SK-N-SH treated with all-trans-retinoic acid at 6 μM for 48 hours (cell line): ENCODE measurements around the gene DOCK2.

Experiments
- ATAC-seq: fragments of 200-7000 bp; cut with Tn5 transposase; 3 replicates; pipeline ENCODE4 v1.9.1; 2020; ENCODE audit warnings: mild to moderate bottlenecking, moderate library complexity
- ARNTL ChIP-seq: fragments of 450-650 bp; formaldehyde crosslinking; IDR thresholded peaks from 2 replicates; pipeline ENCODE4 v1.5.0; 2020; ENCODE audit warnings: low read depth, mild to moderate bottlenecking, moderate library complexity, borderline replicate concordance
- BACH2 ChIP-seq: fragments of 250-450 bp; sonication (Bioruptor Pico); IDR thresholded peaks from 2 replicates; pipeline ENCODE4 v1.9.0; 2021; ENCODE audit warnings: mild to moderate bottlenecking, borderline replicate concordance
- CSDC2 ChIP-seq: fragments of 250-450 bp; sonication (Bioruptor Pico); IDR thresholded peaks from 2 replicates; pipeline ENCODE4 v1.5.0; 2020; ENCODE audit warnings: mild to moderate bottlenecking, moderate library complexity
- ESRRG ChIP-seq: fragments of 250-450 bp; sonication (Bioruptor Pico); IDR thresholded peaks from 2 replicates; pipeline ENCODE4 v1.6.1; 2021; ENCODE audit warnings: mild to moderate bottlenecking
- GLIS3 ChIP-seq: fragments of 250-450 bp; sonication (Bioruptor Pico); IDR thresholded peaks from 2 replicates; pipeline ENCODE4 v1.5.0; 2020; ENCODE audit warnings: mild to moderate bottlenecking, moderate library complexity
- ISL1 ChIP-seq: fragments of 250-450 bp; sonication (Bioruptor Pico); IDR thresholded peaks from 2 replicates; pipeline ENCODE4 v2.1.2; 2022; ENCODE audit warnings: mild to moderate bottlenecking, moderate library complexity
- OSR1 ChIP-seq: fragments of 250-450 bp; sonication (Bioruptor Pico); IDR thresholded peaks from 2 replicates; pipeline ENCODE4 v1.8.0; 2022; ENCODE audit warnings: moderate library complexity, mild to moderate bottlenecking, inconsistent platforms
- PPARA ChIP-seq: fragments of 250-450 bp; sonication (Bioruptor Pico); IDR thresholded peaks from 2 replicates; pipeline ENCODE4 v1.5.0; 2020; ENCODE audit warnings: mild to moderate bottlenecking, borderline replicate concordance
- RARB ChIP-seq: fragments of 250-450 bp; sonication (Bioruptor Pico); IDR thresholded peaks from 2 replicates; pipeline ENCODE4 v1.8.0; 2021; ENCODE audit warnings: mild to moderate bottlenecking, moderate library complexity
- SNAI2 ChIP-seq: fragments of 250-450 bp; sonication (Bioruptor Pico); IDR thresholded peaks from 2 replicates; pipeline ENCODE4 v1.5.0; 2020; ENCODE audit warnings: mild to moderate bottlenecking, moderate library complexity
- TCF4 ChIP-seq: fragments of 250-450 bp; sonication (Bioruptor Pico); IDR thresholded peaks from 2 replicates; pipeline ENCODE4 v1.8.0; 2021; ENCODE audit warnings: mild to moderate bottlenecking, moderate library complexity, borderline replicate concordance
- TOX ChIP-seq: fragments of 250-450 bp; sonication (Bioruptor Pico); IDR thresholded peaks from 2 replicates; pipeline ENCODE4 v1.8.0; 2021; ENCODE audit warnings: mild to moderate bottlenecking, moderate library complexity, borderline replicate concordance
- ZC3H10 ChIP-seq: fragments of 250-450 bp; sonication (Bioruptor Pico); IDR thresholded peaks from 2 replicates; pipeline ENCODE4 v1.5.1; 2021; ENCODE audit warnings: mild to moderate bottlenecking, moderate library complexity
- ZFP30 ChIP-seq: fragments of 450-650 bp; formaldehyde crosslinking; IDR thresholded peaks from 2 replicates; pipeline ENCODE4 v1.5.0; 2022; ENCODE audit warnings: mild to moderate bottlenecking, moderate library complexity
- ZNF565 ChIP-seq: fragments of 450-650 bp; formaldehyde crosslinking; conservative IDR thresholded peaks from 2 replicates; pipeline ENCODE4 v1.5.0; 2020; ENCODE audit warnings: low read depth, mild to moderate bottlenecking, moderate library complexity
- ZNF70 ChIP-seq: fragments of 450-650 bp; formaldehyde crosslinking; IDR thresholded peaks from 2 replicates; pipeline ENCODE4 v1.5.0; 2020; ENCODE audit warnings: mild to moderate bottlenecking, moderate library complexity
- ZNF8 ChIP-seq: fragments of 450-650 bp; formaldehyde crosslinking; IDR thresholded peaks from 2 replicates; pipeline ENCODE4 v1.5.0; 2020; ENCODE audit warnings: mild to moderate bottlenecking, moderate library complexity
- TF ChIP-seq, protein P1 (sequence below): fragments of 250-450 bp; sonication (Bioruptor Pico); IDR thresholded peaks from 2 replicates; pipeline ENCODE4 v1.5.0; 2020; ENCODE audit warnings: mild to moderate bottlenecking, moderate library complexity
- TF ChIP-seq, protein P2 (sequence below): fragments of 250-450 bp; sonication (Bioruptor Pico); IDR thresholded peaks from 2 replicates; pipeline ENCODE4 v1.8.0; 2021; ENCODE audit warnings: low read depth, mild to moderate bottlenecking, moderate library complexity, borderline replicate concordance
- TF ChIP-seq, protein P3 (sequence below): fragments of 250-450 bp; sonication (Bioruptor Pico); IDR thresholded peaks from 2 replicates; pipeline ENCODE4 v1.5.1; 2021; ENCODE audit warnings: mild to moderate bottlenecking, moderate library complexity
- TF ChIP-seq, protein P4 (sequence below): fragments of 250-450 bp; sonication (Bioruptor Pico); IDR thresholded peaks from 2 replicates; pipeline ENCODE4 v1.5.1; 2020; ENCODE audit warnings: low read depth, mild to moderate bottlenecking, moderate library complexity
- TF ChIP-seq, protein P5 (sequence below): fragments of 250-450 bp; sonication (Bioruptor Pico); IDR thresholded peaks from 2 replicates; pipeline ENCODE4 v1.8.0; 2020; ENCODE audit warnings: mild to moderate bottlenecking, moderate library complexity, borderline replicate concordance

DOCK2 gene

DNA sequence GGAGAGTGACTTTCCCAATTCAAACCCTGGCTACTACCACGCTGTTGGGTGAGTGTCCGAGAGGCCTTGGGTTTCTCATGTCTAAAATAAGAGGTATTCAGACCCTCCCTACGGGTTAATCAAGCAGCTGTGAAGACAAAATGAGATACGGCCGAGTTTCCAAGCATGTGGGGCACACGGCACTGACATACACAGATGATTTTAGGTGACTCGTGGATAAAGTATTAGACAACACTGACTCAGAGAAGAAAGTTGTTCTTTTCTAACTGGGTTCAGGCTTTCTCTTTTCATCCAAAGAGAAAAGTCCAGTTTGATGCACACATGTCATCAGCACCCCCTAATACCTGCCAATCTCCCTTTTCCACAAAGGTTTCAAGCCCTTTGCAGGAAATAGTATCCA lies 484.2 kb downstream of the DOCK2 start:
- ATAC-seq = peak; percentile 16; the same call in 1 of the 3 replicates
- TF ChIP-seq, protein P1, sequence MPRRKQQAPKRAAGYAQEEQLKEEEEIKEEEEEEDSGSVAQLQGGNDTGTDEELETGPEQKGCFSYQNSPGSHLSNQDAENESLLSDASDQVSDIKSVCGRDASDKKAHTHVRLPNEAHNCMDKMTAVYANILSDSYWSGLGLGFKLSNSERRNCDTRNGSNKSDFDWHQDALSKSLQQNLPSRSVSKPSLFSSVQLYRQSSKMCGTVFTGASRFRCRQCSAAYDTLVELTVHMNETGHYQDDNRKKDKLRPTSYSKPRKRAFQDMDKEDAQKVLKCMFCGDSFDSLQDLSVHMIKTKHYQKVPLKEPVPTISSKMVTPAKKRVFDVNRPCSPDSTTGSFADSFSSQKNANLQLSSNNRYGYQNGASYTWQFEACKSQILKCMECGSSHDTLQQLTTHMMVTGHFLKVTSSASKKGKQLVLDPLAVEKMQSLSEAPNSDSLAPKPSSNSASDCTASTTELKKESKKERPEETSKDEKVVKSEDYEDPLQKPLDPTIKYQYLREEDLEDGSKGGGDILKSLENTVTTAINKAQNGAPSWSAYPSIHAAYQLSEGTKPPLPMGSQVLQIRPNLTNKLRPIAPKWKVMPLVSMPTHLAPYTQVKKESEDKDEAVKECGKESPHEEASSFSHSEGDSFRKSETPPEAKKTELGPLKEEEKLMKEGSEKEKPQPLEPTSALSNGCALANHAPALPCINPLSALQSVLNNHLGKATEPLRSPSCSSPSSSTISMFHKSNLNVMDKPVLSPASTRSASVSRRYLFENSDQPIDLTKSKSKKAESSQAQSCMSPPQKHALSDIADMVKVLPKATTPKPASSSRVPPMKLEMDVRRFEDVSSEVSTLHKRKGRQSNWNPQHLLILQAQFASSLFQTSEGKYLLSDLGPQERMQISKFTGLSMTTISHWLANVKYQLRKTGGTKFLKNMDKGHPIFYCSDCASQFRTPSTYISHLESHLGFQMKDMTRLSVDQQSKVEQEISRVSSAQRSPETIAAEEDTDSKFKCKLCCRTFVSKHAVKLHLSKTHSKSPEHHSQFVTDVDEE = no peak
- TF ChIP-seq RARB = no peak
- TF ChIP-seq PPARA (CRISPR knock-in tag) = no peak
- no peak for TF ChIP-seq ESRRG (CRISPR knock-in tag)
- TF ChIP-seq ZFP30 (CRISPR knock-in tag) = no peak
- TF ChIP-seq ZNF565 (CRISPR knock-in tag) = no peak
- no peak for TF ChIP-seq SNAI2 (CRISPR knock-in tag)
- no peak for TF ChIP-seq BACH2 (CRISPR knock-in tag)
- TF ChIP-seq ZNF8 (CRISPR knock-in tag) = no peak
- no peak for TF ChIP-seq GLIS3
- no peak for TF ChIP-seq OSR1 (CRISPR knock-in tag)
- TF ChIP-seq, protein P2, sequence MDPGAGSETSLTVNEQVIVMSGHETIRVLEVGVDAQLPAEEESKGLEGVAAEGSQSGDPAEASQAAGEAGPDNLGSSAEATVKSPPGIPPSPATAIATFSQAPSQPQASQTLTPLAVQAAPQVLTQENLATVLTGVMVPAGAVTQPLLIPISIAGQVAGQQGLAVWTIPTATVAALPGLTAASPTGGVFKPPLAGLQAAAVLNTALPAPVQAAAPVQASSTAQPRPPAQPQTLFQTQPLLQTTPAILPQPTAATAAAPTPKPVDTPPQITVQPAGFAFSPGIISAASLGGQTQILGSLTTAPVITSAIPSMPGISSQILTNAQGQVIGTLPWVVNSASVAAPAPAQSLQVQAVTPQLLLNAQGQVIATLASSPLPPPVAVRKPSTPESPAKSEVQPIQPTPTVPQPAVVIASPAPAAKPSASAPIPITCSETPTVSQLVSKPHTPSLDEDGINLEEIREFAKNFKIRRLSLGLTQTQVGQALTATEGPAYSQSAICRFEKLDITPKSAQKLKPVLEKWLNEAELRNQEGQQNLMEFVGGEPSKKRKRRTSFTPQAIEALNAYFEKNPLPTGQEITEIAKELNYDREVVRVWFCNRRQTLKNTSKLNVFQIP (CRISPR knock-in tag) = no peak
- TF ChIP-seq CSDC2 (CRISPR knock-in tag) = no peak
- TF ChIP-seq, protein P3, sequence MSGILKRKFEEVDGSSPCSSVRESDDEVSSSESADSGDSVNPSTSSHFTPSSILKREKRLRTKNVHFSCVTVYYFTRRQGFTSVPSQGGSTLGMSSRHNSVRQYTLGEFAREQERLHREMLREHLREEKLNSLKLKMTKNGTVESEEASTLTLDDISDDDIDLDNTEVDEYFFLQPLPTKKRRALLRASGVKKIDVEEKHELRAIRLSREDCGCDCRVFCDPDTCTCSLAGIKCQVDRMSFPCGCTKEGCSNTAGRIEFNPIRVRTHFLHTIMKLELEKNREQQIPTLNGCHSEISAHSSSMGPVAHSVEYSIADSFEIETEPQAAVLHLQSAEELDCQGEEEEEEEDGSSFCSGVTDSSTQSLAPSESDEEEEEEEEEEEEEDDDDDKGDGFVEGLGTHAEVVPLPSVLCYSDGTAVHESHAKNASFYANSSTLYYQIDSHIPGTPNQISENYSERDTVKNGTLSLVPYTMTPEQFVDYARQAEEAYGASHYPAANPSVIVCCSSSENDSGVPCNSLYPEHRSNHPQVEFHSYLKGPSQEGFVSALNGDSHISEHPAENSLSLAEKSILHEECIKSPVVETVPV (CRISPR knock-in tag) = no peak
- no peak for TF ChIP-seq TOX (CRISPR knock-in tag)
- TF ChIP-seq TCF4 (CRISPR knock-in tag) = no peak
- TF ChIP-seq ISL1 (CRISPR knock-in tag) = no peak

DNA sequence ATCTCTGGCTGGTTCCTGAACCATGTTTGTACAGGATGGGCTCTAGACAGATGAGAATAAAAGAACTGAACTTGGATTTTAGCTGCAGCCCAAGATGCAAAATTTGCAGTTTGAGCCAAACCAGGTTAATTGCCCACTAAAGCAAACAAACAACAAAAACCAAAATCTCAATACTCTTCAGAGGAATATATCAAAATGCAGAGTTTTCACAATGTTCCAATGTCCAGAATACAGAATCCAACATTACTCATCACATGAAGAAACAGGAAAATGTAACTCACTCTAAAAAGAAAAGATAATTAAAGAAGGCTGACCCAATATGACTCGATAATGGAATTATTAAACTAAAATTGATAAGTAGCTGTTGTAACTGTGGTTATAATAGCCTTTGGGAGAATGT lies 489.0 kb downstream of the DOCK2 start:
- ATAC-seq = no peak
- TF ChIP-seq CSDC2 (CRISPR knock-in tag) (no peak), TCF4 (CRISPR knock-in tag) (no peak), ZNF70 (CRISPR knock-in tag) (no peak), ZFP30 (CRISPR knock-in tag) (no peak), ZC3H10 (CRISPR knock-in tag) (no peak), OSR1 (CRISPR knock-in tag) (no peak)
- TF ChIP-seq, protein P2 (CRISPR knock-in tag) = no peak
- TF ChIP-seq, protein P4, sequence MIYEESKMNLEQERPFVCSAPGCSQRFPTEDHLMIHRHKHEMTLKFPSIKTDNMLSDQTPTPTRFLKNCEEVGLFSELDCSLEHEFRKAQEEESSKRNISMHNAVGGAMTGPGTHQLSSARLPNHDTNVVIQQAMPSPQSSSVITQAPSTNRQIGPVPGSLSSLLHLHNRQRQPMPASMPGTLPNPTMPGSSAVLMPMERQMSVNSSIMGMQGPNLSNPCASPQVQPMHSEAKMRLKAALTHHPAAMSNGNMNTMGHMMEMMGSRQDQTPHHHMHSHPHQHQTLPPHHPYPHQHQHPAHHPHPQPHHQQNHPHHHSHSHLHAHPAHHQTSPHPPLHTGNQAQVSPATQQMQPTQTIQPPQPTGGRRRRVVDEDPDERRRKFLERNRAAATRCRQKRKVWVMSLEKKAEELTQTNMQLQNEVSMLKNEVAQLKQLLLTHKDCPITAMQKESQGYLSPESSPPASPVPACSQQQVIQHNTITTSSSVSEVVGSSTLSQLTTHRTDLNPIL (CRISPR knock-in tag) = no peak

DNA sequence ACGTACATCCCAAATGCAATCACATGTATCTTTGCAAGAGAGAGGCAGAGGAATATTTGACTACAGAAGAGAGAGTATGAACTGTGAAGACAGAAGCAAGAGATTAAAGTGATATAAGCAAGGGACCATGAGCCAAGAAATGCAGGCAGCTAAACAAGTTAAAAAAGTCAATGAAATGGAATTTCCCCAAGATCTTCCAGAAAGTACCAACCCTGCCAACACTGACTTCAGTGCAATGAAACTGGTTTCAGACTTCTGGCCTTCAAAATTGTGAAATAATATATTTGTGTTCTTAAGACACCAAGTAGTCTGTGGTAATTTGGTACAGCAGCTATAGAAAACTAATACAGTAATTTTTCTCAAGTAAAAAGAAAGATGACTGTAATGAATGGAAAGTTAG lies 489.6 kb downstream of the DOCK2 start:
- ATAC-seq = no peak
- TF ChIP-seq ARNTL (CRISPR knock-in tag) (no peak), PPARA (CRISPR knock-in tag) (no peak), CSDC2 (CRISPR knock-in tag) (no peak), TCF4 (CRISPR knock-in tag) (no peak), ESRRG (CRISPR knock-in tag) (no peak), ZNF8 (CRISPR knock-in tag) (no peak), OSR1 (CRISPR knock-in tag) (no peak), SNAI2 (CRISPR knock-in tag) (no peak)
- TF ChIP-seq, protein P4 (CRISPR knock-in tag) = no peak
- TF ChIP-seq, protein P5, sequence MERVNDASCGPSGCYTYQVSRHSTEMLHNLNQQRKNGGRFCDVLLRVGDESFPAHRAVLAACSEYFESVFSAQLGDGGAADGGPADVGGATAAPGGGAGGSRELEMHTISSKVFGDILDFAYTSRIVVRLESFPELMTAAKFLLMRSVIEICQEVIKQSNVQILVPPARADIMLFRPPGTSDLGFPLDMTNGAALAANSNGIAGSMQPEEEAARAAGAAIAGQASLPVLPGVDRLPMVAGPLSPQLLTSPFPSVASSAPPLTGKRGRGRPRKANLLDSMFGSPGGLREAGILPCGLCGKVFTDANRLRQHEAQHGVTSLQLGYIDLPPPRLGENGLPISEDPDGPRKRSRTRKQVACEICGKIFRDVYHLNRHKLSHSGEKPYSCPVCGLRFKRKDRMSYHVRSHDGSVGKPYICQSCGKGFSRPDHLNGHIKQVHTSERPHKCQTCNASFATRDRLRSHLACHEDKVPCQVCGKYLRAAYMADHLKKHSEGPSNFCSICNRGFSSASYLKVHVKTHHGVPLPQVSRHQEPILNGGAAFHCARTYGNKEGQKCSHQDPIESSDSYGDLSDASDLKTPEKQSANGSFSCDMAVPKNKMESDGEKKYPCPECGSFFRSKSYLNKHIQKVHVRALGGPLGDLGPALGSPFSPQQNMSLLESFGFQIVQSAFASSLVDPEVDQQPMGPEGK (CRISPR knock-in tag) = no peak
- TF ChIP-seq, protein P1 = no peak
- TF ChIP-seq, all 23 proteins: peak for 0
